Hematopoietic multipotent progenitor cell treated with erythropoietin and hydrocortisone succinate and interleukin-3 and kit ligand, for 17 days (in vitro differentiated cells): ENCODE results near the gene KCNG4.

Source experiments
- DNase-seq: peaks from one replicate; pipeline ENCODE4 v3.0.0-alpha.2; 2015; ENCODE audit warnings: low spot score

The KCNG4 gene

GRCh38 chr16:84182680-84183571, 56.9 kb downstream of the KCNG4 start:
- DNase-seq, result no peak

- no peak for DNase-seq
Measured at GRCh38 chr16:84182104-84182503, 57.7 kb downstream of the KCNG4 start.

GRCh38 chr16:84181144-84181915, 58.5 kb downstream of the KCNG4 start:
- no peak for DNase-seq

- DNase-seq, result no peak
Measured at GRCh38 chr16:84180519-84181140, 59.2 kb downstream of the KCNG4 start.

GRCh38 chr16:84179612-84180320, 60.0 kb downstream of the KCNG4 start:
- DNase-seq, result no peak

GRCh38 chr16:84178892-84179611, 60.8 kb downstream of the KCNG4 start:
- no peak for DNase-seq

- no peak for DNase-seq
Measured at GRCh38 chr16:84178146-84178765, 61.6 kb downstream of the KCNG4 start.

- no peak for DNase-seq
Measured at GRCh38 chr16:84177741-84178073, 62.1 kb downstream of the KCNG4 start.

- no peak for DNase-seq
Measured at GRCh38 chr16:84176192-84177053, 63.4 kb downstream of the KCNG4 start.

- DNase-seq, result peak; percentile 14
Measured at GRCh38 chr16:84175350-84176081, 64.3 kb downstream of the KCNG4 start.

GRCh38 chr16:84174396-84174795, 65.4 kb downstream of the KCNG4 start:
- no peak for DNase-seq

GRCh38 chr16:84169765-84170310, 70.0 kb downstream of the KCNG4 start:
- DNase-seq, result no peak
